Tibial nerve (tissue), 4 donors: ENCODE data around the gene PRRX1. TPM values are rescaled to one million over a fixed set of nuclear protein-coding genes. Genes with fewer than 3 reads are reported as not detected.

Source experiments
- DNase-seq, 2 donors: peaks; one replicate each; pipeline ENCODE4 v3.0.0-alpha.2; 2019; ENCODE audit warnings: low spot score in 2 of 2
- H3K27ac ChIP-seq, 4 donors: fragments of 200-600 bp; sonication (generic) in 3 of 4; one replicate each; pipeline ENCODE4 v1.5.1; 2017 to 2019; ENCODE audit warnings: mild to moderate bottlenecking in 1 of 4
- H3K27me3 ChIP-seq, 2 donors: fragments of 200-600 bp; sonication (generic) in 1 of 2; one replicate each; pipeline versions ENCODE4 v1.5.1 to v1.6.0; 2017 to 2019
- H3K36me3 ChIP-seq, 3 donors: fragments of 200-600 bp; sonication (generic); one replicate each; pipeline ENCODE4 v1.5.1; 2018 to 2019
- H3K4me1 ChIP-seq, 4 donors: fragments of 200-600 bp; sonication (generic) in 3 of 4; one replicate each; pipeline ENCODE4 v1.5.1; 2017 to 2019
- H3K4me3 ChIP-seq, 4 donors: fragments of 200-600 bp; sonication (generic) in 3 of 4; one replicate each; pipeline ENCODE4 v1.5.1; 2017 to 2019; ENCODE audit warnings: mild to moderate bottlenecking in 1 of 4, moderate library complexity in 1 of 4
- H3K9me3 ChIP-seq, 4 donors: fragments of 200-600 bp; sonication (generic) in 3 of 4; one replicate each; pipeline ENCODE4 v1.5.1; 2017 to 2019
- CTCF ChIP-seq, 5 experiments: fragments of 200-600 bp in 3 of 5; fragments of 450-650 bp in 2 of 5; sonication (generic) in 3 of 5; IDR thresholded peaks; one replicate each; pipeline ENCODE4 v1.5.1; 2016 to 2019; ENCODE audit warnings: antibody characterized with exemption in 5 of 5, mild to moderate bottlenecking in 3 of 5, moderate library complexity in 2 of 5
- EP300 ChIP-seq, 2 donors: sonication (generic); formaldehyde crosslinking; IDR thresholded peaks; one replicate each; pipeline ENCODE4 v1.6.1; 2017; ENCODE audit warnings: antibody characterized with exemption in 2 of 2, mild to moderate bottlenecking in 1 of 2
- POLR2A ChIP-seq, 2 donors: fragments of 450-650 bp; IDR thresholded peaks; one replicate each; pipeline ENCODE4 v1.6.1; 2017; ENCODE audit warnings: antibody characterized with exemption in 2 of 2, mild to moderate bottlenecking in 2 of 2, moderate library complexity in 2 of 2
- WGBS, 2 donors: methylation state at CpG; one replicate each; pipeline ENCODE4 v1.1.5; 2018; 5-methylcytosine and 5-hydroxymethylcytosine counted together
- total RNA-seq, 4 donors: library from RNA; depleted of rRNA; stranded (reverse); fragments of >200 nt; gene quantifications; one replicate each; pipeline ENCODE4 v1.1.0, GENCODE V29; 2016

Gene PRRX1
- total RNA-seq, 4 donors from 2014 or later = 55.5 to 97.5 (median 66.2) TPM

DNA sequence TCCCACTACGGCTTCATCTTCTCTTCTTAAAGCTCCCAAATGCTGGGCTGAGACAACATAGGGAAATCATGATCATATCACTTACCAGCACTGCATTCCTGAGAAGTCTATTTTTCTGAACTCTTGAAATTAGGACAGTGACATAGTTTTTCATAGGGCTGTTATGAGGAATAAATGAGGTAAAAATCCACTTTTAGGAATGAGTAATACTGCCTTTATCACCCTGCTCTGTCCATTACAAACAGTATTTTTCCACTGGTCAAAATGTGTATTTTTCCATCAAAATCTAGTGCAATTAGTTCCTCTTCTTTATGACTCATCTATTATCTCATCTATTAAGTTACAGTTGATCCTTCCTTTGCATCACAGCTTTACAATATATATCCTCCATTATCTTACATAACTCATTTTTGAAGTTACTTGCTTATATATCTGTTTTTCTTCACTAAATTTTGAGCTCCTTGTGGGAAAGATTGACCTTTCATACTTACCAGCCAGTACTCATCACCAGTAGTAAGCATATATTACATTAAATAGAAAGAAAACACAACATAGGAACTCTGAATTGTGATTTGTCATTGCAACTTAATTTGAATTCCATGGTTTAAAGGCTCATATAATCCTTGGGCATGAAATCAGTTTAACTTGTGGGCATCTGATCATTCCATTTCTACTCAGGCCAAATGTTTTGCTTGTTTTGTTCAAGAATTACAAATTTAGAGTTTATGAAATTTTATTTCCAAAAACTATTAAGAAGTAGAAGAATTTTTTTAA, 37.1 kb downstream of the PRRX1 start:
- Histone ChIP-seq H3K27me3 (no peaks in the 10 kb centered on the region), H3K4me1 (peaks cover 0 to 44% (median 17%) of the 10 kb centered on the region in 4 donors), H3K36me3 (no peaks in the 10 kb centered on the region), H3K9me3 (no peaks in the 10 kb centered on the region), H3K27ac (peak overlapping the region in 1 of 4 donors; percentile 88), H3K4me3 (no peak overlapping the region)
- TF ChIP-seq POLR2A (IDR thresholded peaks at IDR 0.05) = no peak
- no peak for TF ChIP-seq CTCF (IDR thresholded peaks at IDR 0.05)
- no peak for TF ChIP-seq EP300 (IDR thresholded peaks at IDR 0.05)
- DNase-seq = no peak
- 55 to 63% methylated on average over 1 of the region's 1 CpG for WGBS, 2 donors

GRCh38 chr1:170701962-170702361, 38.0 kb downstream of the PRRX1 start:
- Histone ChIP-seq H3K36me3 (no peaks in the 10 kb centered on the region), H3K27me3 (no peaks in the 10 kb centered on the region), H3K27ac (no peak overlapping the region), H3K9me3 (no peaks in the 10 kb centered on the region), H3K4me1 (peaks cover 0 to 35% (median 16%) of the 10 kb centered on the region in 4 donors), H3K4me3 (no peak overlapping the region)
- 93 to 95% methylated on average over 12 of the region's 12 CpGs for WGBS, 2 donors
- DNase-seq = no peak
- TF ChIP-seq POLR2A (IDR thresholded peaks at IDR 0.05) (no peak), EP300 (IDR thresholded peaks at IDR 0.05) (no peak), CTCF (IDR thresholded peaks at IDR 0.05) (no peak)

- Histone ChIP-seq H3K27ac (no peak overlapping the region), H3K36me3 (no peaks in the 10 kb centered on the region), H3K4me3 (no peak overlapping the region), H3K27me3 (no peaks in the 10 kb centered on the region), H3K9me3 (no peaks in the 10 kb centered on the region), H3K4me1 (peaks cover 0 to 36% (median 8%) of the 10 kb centered on the region in 4 donors)
- 94 to 98% methylated on average over 2 of the region's 2 CpGs for WGBS, 2 donors
- no peak for DNase-seq
- TF ChIP-seq CTCF (IDR thresholded peaks at IDR 0.05) (no peak), EP300 (IDR thresholded peaks at IDR 0.05) (no peak), POLR2A (IDR thresholded peaks at IDR 0.05) (no peak)
Measured at GRCh38 chr1:170703591-170703990, 39.7 kb downstream of the PRRX1 start.

GRCh38 chr1:170704256-170704655, 40.3 kb downstream of the PRRX1 start:
- H3K36me3 ChIP-seq = no peaks in the 10 kb centered on the region
- H3K4me1 ChIP-seq = peaks cover 0 to 33% (median 5%) of the 10 kb centered on the region in 4 donors
- no peaks in the 10 kb centered on the region for H3K9me3 ChIP-seq
- H3K4me3 ChIP-seq = no peak overlapping the region
- TF ChIP-seq EP300 (IDR thresholded peaks at IDR 0.05) = no peak
- TF ChIP-seq CTCF (IDR thresholded peaks at IDR 0.05) = no peak
- no peak for TF ChIP-seq POLR2A (IDR thresholded peaks at IDR 0.05)
- no peak overlapping the region for H3K27ac ChIP-seq
- no peaks in the 10 kb centered on the region for H3K27me3 ChIP-seq
- DNase-seq = no peak
- WGBS, 2 donors = 74 to 77% methylated on average over 3 of the region's 3 CpGs

DNA sequence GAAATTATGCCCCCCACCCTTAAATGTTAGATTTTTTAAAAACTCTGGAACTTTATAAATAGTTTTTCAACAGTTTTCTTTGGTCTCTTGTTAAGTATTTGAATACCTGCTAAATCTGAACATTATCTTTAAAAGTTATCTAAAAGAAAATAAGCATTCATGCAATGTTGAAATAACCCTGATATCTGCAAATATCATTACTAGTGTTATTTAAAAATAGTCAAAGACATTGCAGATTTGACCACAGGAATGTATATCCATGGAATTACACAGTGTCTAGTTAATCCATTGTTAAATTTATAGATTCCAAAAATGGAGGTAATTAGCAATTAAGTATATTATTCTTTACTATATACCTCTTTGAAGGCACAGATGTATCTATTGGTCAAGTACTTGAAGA, 42.0 kb downstream of the PRRX1 start:
- Histone ChIP-seq H3K4me3 (no peak overlapping the region), H3K4me1 (peaks cover 0 to 17% (median 0%) of the 10 kb centered on the region in 4 donors), H3K27ac (no peak overlapping the region), H3K27me3 (no peaks in the 10 kb centered on the region), H3K9me3 (no peaks in the 10 kb centered on the region), H3K36me3 (no peaks in the 10 kb centered on the region)
- DNase-seq = no peak
- no peak for TF ChIP-seq POLR2A (IDR thresholded peaks at IDR 0.05)
- TF ChIP-seq CTCF (IDR thresholded peaks at IDR 0.05) = no peak
- TF ChIP-seq EP300 (IDR thresholded peaks at IDR 0.05) = no peak
